ENCODE results near the gene RGS16.

- TF ChIP-seq, protein P1, sequence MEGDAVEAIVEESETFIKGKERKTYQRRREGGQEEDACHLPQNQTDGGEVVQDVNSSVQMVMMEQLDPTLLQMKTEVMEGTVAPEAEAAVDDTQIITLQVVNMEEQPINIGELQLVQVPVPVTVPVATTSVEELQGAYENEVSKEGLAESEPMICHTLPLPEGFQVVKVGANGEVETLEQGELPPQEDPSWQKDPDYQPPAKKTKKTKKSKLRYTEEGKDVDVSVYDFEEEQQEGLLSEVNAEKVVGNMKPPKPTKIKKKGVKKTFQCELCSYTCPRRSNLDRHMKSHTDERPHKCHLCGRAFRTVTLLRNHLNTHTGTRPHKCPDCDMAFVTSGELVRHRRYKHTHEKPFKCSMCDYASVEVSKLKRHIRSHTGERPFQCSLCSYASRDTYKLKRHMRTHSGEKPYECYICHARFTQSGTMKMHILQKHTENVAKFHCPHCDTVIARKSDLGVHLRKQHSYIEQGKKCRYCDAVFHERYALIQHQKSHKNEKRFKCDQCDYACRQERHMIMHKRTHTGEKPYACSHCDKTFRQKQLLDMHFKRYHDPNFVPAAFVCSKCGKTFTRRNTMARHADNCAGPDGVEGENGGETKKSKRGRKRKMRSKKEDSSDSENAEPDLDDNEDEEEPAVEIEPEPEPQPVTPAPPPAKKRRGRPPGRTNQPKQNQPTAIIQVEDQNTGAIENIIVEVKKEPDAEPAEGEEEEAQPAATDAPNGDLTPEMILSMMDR (IDR thresholded peaks at IDR 0.05) = no peak
- TF ChIP-seq SIN3A (IDR thresholded peaks at IDR 0.05; ENCODE audit: borderline replicate concordance, insufficient read depth, low read depth, low read length) (no peak), POLR2AphosphoS5 (IDR thresholded peaks at IDR 0.05; ENCODE audit: low read depth, low read length) (no peak), TCF7L2 (IDR thresholded peaks at IDR 0.05; ENCODE audit: low read depth, low read length) (no peak)
- TF ChIP-seq, protein P2, sequence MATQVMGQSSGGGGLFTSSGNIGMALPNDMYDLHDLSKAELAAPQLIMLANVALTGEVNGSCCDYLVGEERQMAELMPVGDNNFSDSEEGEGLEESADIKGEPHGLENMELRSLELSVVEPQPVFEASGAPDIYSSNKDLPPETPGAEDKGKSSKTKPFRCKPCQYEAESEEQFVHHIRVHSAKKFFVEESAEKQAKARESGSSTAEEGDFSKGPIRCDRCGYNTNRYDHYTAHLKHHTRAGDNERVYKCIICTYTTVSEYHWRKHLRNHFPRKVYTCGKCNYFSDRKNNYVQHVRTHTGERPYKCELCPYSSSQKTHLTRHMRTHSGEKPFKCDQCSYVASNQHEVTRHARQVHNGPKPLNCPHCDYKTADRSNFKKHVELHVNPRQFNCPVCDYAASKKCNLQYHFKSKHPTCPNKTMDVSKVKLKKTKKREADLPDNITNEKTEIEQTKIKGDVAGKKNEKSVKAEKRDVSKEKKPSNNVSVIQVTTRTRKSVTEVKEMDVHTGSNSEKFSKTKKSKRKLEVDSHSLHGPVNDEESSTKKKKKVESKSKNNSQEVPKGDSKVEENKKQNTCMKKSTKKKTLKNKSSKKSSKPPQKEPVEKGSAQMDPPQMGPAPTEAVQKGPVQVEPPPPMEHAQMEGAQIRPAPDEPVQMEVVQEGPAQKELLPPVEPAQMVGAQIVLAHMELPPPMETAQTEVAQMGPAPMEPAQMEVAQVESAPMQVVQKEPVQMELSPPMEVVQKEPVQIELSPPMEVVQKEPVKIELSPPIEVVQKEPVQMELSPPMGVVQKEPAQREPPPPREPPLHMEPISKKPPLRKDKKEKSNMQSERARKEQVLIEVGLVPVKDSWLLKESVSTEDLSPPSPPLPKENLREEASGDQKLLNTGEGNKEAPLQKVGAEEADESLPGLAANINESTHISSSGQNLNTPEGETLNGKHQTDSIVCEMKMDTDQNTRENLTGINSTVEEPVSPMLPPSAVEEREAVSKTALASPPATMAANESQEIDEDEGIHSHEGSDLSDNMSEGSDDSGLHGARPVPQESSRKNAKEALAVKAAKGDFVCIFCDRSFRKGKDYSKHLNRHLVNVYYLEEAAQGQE (IDR thresholded peaks at IDR 0.05; ENCODE audit: insufficient read depth in 1 of 2, low read depth in 2 of 2, low read length in 1 of 2) = no peak
These were observed 49.8 kb upstream of the RGS16 start for GRCh38 chr1:182653986-182654385.
